Keratinocyte (primary cell): ENCODE measurements around the gene TSPYL2. TPM values are rescaled to one million over a fixed set of nuclear protein-coding genes. Genes with fewer than 3 reads are reported as not detected.

Source experiments
- DNase-seq: peaks from one replicate; pipeline ENCODE4 v3.0.0-alpha.2; 2011; ENCODE audit warnings: low read depth, missing footprints, low spot score
- FAIRE-seq: peaks from 2 replicates; lab custom pipeline; 2011; peaks lifted over from hg19 to GRCh38; lab: Jason Lieb, UNC
- H2AFZ ChIP-seq: 2 replicates; pipeline ENCODE4 v1.6.0; 2012; ENCODE audit warnings: low read length, control low read depth, inconsistent platforms; ENCODE audit not compliant: control insufficient read depth
- H3K27ac ChIP-seq: 2 replicates; pipeline ENCODE4 v1.5.1; 2011; ENCODE audit warnings: low read length; ENCODE audit not compliant: control insufficient read depth, insufficient read depth
- H3K27me3 ChIP-seq: 3 replicates; pipeline ENCODE4 v1.6.0; 2011; ENCODE audit warnings: low read length; ENCODE audit not compliant: control insufficient read depth, insufficient read depth; ENCODE audit errors: extremely low read depth
- H3K36me3 ChIP-seq, 2 experiments: 2 replicates in 1 of 2; 3 replicates in 1 of 2; pipeline ENCODE4 v1.5.1; 2011; ENCODE audit warnings: low read length in 2 of 2, mild to moderate bottlenecking in 1 of 2; ENCODE audit not compliant: control insufficient read depth in 2 of 2, insufficient read depth in 2 of 2; ENCODE audit errors: extremely low read depth in 1 of 2
- H3K4me1 ChIP-seq: 3 replicates; pipeline ENCODE4 v1.5.1; 2011; ENCODE audit warnings: low read length; ENCODE audit not compliant: control insufficient read depth, insufficient read depth; ENCODE audit errors: extremely low read depth
- H3K4me2 ChIP-seq: 3 replicates; pipeline ENCODE4 v1.6.0; 2011; ENCODE audit warnings: low read depth, low read length; ENCODE audit not compliant: control insufficient read depth, insufficient read depth; ENCODE audit errors: extremely low read depth
- H3K4me3 ChIP-seq, 3 experiments: fragments of 200-600 bp in 1 of 3; sonication (generic) in 1 of 3; 2 replicates in 2 of 3; 3 replicates in 1 of 3; pipeline ENCODE4 v1.5.1; 2011 to 2016; ENCODE audit warnings: low read length in 3 of 3, mild to moderate bottlenecking in 3 of 3, control low read depth in 2 of 3, inconsistent platforms in 1 of 3, low read depth in 1 of 3, mixed read lengths in 1 of 3, mixed run types in 1 of 3, moderate library complexity in 1 of 3; ENCODE audit not compliant: control insufficient read depth in 2 of 3, insufficient read depth in 2 of 3; ENCODE audit errors: extremely low read depth in 1 of 3
- H3K79me2 ChIP-seq: 2 replicates; pipeline ENCODE4 v1.6.0; 2012; ENCODE audit warnings: low read length; ENCODE audit not compliant: control insufficient read depth, insufficient read depth
- H3K9ac ChIP-seq: 3 replicates; pipeline ENCODE4 v1.6.0; 2011; ENCODE audit warnings: low read length; ENCODE audit not compliant: control insufficient read depth, insufficient read depth; ENCODE audit errors: extremely low read depth
- H3K9me1 ChIP-seq: 3 replicates; pipeline ENCODE4 v1.6.0; 2011; ENCODE audit warnings: low read length; ENCODE audit not compliant: control insufficient read depth, insufficient read depth; ENCODE audit errors: extremely low read depth
- H3K9me3 ChIP-seq: 2 replicates; pipeline ENCODE4 v1.5.1; 2012; ENCODE audit warnings: low read depth, low read length; ENCODE audit not compliant: control insufficient read depth
- H4K20me1 ChIP-seq: 3 replicates; pipeline ENCODE4 v1.6.0; 2011; ENCODE audit warnings: low read length; ENCODE audit not compliant: control insufficient read depth, insufficient read depth; ENCODE audit errors: extremely low read depth
- CTCF ChIP-seq, 3 experiments: IDR thresholded peaks in 1 of 3; conservative IDR thresholded peaks in 1 of 3; optimal IDR thresholded peaks in 1 of 3; 2 replicates in 2 of 3; 3 replicates in 1 of 3; pipeline versions ENCODE3 to v1.5.1; 2011; ENCODE audit warnings: low read length in 3 of 3, mild to moderate bottlenecking in 3 of 3, moderate library complexity in 2 of 3, control low read depth in 1 of 3, inconsistent platforms in 1 of 3; ENCODE audit not compliant: insufficient read depth in 2 of 3; ENCODE audit errors: extremely low read depth in 1 of 3
- EZH2 ChIP-seq: IDR thresholded peaks from one replicate; pipeline ENCODE4 v1.6.1; 2012; ENCODE audit warnings: inconsistent platforms, mild to moderate bottlenecking, low read length, moderate library complexity
- dilution Hi-C: fragments of 300-500 bp; cut with MboI; formaldehyde crosslinking; loops from one replicate; pipeline ENCODE4 v1.7.0; 2020; ENCODE audit warnings: low sequenced_read_pairs; ENCODE audit not compliant: extremely low pct_ligation_motif_present
- polyA plus RNA-seq, 5 experiments: library from polyadenylated mRNA; depleted of rRNA in 3 of 5; stranded (reverse) in 3 of 5; stranded (forward) in 1 of 5; unstranded in 1 of 5; fragments of >200 nt; gene quantifications; 1 replicate in 1 of 5; 2 replicates in 3 of 5; 3 replicates in 1 of 5; pipeline versions ENCODE4 v1.2.1 to v1.2.3, GENCODE V29; 2011 to 2012; ENCODE audit warnings: missing spikeins in 2 of 5, low read depth in 1 of 5, low replicate concordance in 1 of 5

TSPYL2 gene
- polyA plus RNA-seq, 1 donor (not counting 4 experiments of a cell fraction or from before 2014, with no cell fraction given), result 17.9 TPM

- H3K79me2 ChIP-seq, result no peaks in the 10 kb centered on the region
- dilution Hi-C loops, result no loop called here
Observed at GRCh38 chrX:53049127-53049517, 33.0 kb upstream of the TSPYL2 start.

GRCh38 chrX:53050841-53051240, 31.3 kb upstream of the TSPYL2 start:
- H3K27ac ChIP-seq, result no peak overlapping the region
- DNase-seq (no peak), FAIRE-seq (no peak)
- H3K79me2 ChIP-seq, result no peaks in the 10 kb centered on the region
- peaks cover under 1% of the 10 kb centered on the region for H3K4me1 ChIP-seq
- H3K9ac ChIP-seq, result no peak overlapping the region
- TF ChIP-seq EZH2 (no peak), CTCF (optimal IDR thresholded peaks at IDR 0.05 in 1 of 3, IDR thresholded peaks at IDR 0.05 in 1 of 3, conservative IDR thresholded peaks at IDR 0.05 in 1 of 3; ENCODE audit: extremely low read depth in 1 of 3, insufficient read depth in 2 of 3, low read length in 3 of 3) (no peak)
- no peaks in the 10 kb centered on the region for H3K36me3 ChIP-seq
- H3K27me3 ChIP-seq, result no peaks in the 10 kb centered on the region
- H3K9me1 ChIP-seq, result no peaks in the 10 kb centered on the region
- no peak overlapping the region for H3K4me3 ChIP-seq
- dilution Hi-C loops, result no loop called here
- no peak overlapping the region for H2AFZ ChIP-seq
- H4K20me1 ChIP-seq, result no peaks in the 10 kb centered on the region
- no peak overlapping the region for H3K4me2 ChIP-seq
- H3K9me3 ChIP-seq, result no peaks in the 10 kb centered on the region

More at GRCh38 chrX:53049127-53049517, 33.0 kb upstream of the TSPYL2 start:
- Histone ChIP-seq H3K27me3 (no peaks in the 10 kb centered on the region), H2AFZ (no peak overlapping the region), H3K4me1 (no peaks in the 10 kb centered on the region), H3K9ac (no peak overlapping the region), H3K4me3 (no peak overlapping the region), H3K4me2 (no peak overlapping the region), H3K36me3 (no peaks in the 10 kb centered on the region), H3K9me1 (no peaks in the 10 kb centered on the region), H3K9me3 (no peaks in the 10 kb centered on the region), H3K27ac (no peak overlapping the region), H4K20me1 (no peaks in the 10 kb centered on the region)
- FAIRE-seq (no peak), DNase-seq (no peak)
- no peak for TF ChIP-seq CTCF (optimal IDR thresholded peaks at IDR 0.05 in 1 of 3, IDR thresholded peaks at IDR 0.05 in 1 of 3, conservative IDR thresholded peaks at IDR 0.05 in 1 of 3; ENCODE audit: extremely low read depth in 1 of 3, insufficient read depth in 2 of 3, low read length in 3 of 3)
- no peak for TF ChIP-seq EZH2
